Suprapubic skin (tissue), 3 donors: ENCODE results near the gene RNLS.

Experiments
- CTCF ChIP-seq, 2 donors: fragments of 200-600 bp in 1 of 2; fragments of 450-650 bp in 1 of 2; sonication (generic) in 1 of 2; IDR thresholded peaks; one replicate each; pipeline ENCODE4 v1.5.1; 2016 to 2019; ENCODE audit warnings: antibody characterized with exemption in 2 of 2, mild to moderate bottlenecking in 1 of 2, moderate library complexity in 1 of 2
- EP300 ChIP-seq: sonication (generic); formaldehyde crosslinking; IDR thresholded peaks from one replicate; pipeline ENCODE4 v1.6.1; 2017; ENCODE audit warnings: antibody characterized with exemption
- POLR2A ChIP-seq, 2 donors: fragments of 450-650 bp; IDR thresholded peaks; one replicate each; pipeline ENCODE4 v1.6.1; 2017; ENCODE audit warnings: antibody characterized with exemption in 2 of 2, mild to moderate bottlenecking in 2 of 2, moderate library complexity in 2 of 2

GRCh38 chr10:88624840-88625239 lies 41.7 kb upstream of the RNLS start:
- no peak for TF ChIP-seq CTCF (IDR thresholded peaks at IDR 0.05)
- TF ChIP-seq EP300, result no peak
- no peak for TF ChIP-seq POLR2A (IDR thresholded peaks at IDR 0.05)
